GM23338 (cell line): ENCODE data around the gene R3HDM2. TPM values are rescaled to one million over a fixed set of nuclear protein-coding genes. Genes with fewer than 3 reads are reported as not detected.

Source experiments
- ATAC-seq: fragments of 200-7000 bp; cut with Tn5 transposase; 3 replicates; pipeline ENCODE4 v1.9.1; 2020
- DNase-seq: peaks from one replicate; pipeline ENCODE4 v3.0.0-alpha.2; 2015; ENCODE audit warnings: low spot score
- H2AFZ ChIP-seq: fragments of 200-600 bp; sonication (generic); 2 replicates; pipeline ENCODE4 v1.8.0; 2016; ENCODE audit warnings: antibody characterized with exemption, mild to moderate bottlenecking, moderate library complexity
- H3F3A ChIP-seq: fragments of 200-600 bp; sonication (generic); replicated peaks from 2 replicates; pipeline ENCODE4 v1.8.0; 2017; ENCODE audit warnings: antibody characterized with exemption, mixed run types, low read depth
- H3K27ac ChIP-seq: fragments of 200-600 bp; sonication (generic); 2 replicates; pipeline ENCODE4 v1.6.1; 2016; ENCODE audit warnings: low read depth
- H3K27me3 ChIP-seq: fragments of 200-600 bp; sonication (generic); 2 replicates; pipeline ENCODE4 v1.8.0; 2016; ENCODE audit warnings: mild to moderate bottlenecking, mixed run types, moderate library complexity; ENCODE audit not compliant: insufficient read depth
- H3K36me3 ChIP-seq: fragments of 200-600 bp; sonication (generic); 2 replicates; pipeline ENCODE4 v1.8.0; 2016; ENCODE audit warnings: mild to moderate bottlenecking; ENCODE audit not compliant: insufficient read depth
- H3K4me1 ChIP-seq: fragments of 200-600 bp; sonication (generic); 2 replicates; pipeline ENCODE4 v1.8.0; 2016; ENCODE audit warnings: mild to moderate bottlenecking, moderate library complexity; ENCODE audit not compliant: insufficient read depth
- H3K4me2 ChIP-seq: fragments of 200-600 bp; sonication (generic); 2 replicates; pipeline ENCODE4 v1.7.1; 2017; ENCODE audit warnings: mixed run types
- H3K4me3 ChIP-seq: fragments of 200-600 bp; sonication (generic); 2 replicates; pipeline ENCODE4 v1.6.1; 2016; ENCODE audit warnings: mixed run types
- H3K79me2 ChIP-seq: fragments of 200-600 bp; sonication (generic); replicated peaks from 2 replicates; pipeline ENCODE4 v1.8.0; 2017; ENCODE audit warnings: mild to moderate bottlenecking; ENCODE audit not compliant: insufficient read depth
- H3K9me2 ChIP-seq: fragments of 200-600 bp; sonication (generic); 2 replicates; pipeline ENCODE4 v1.8.0; 2017; ENCODE audit not compliant: insufficient read depth
- H4K20me1 ChIP-seq: fragments of 200-600 bp; sonication (generic); replicated peaks from 2 replicates; pipeline ENCODE4 v1.8.0; 2017; ENCODE audit warnings: mild to moderate bottlenecking; ENCODE audit not compliant: insufficient read depth
- H3K27ac Mint-ChIP-seq: 2 replicates; pipeline ENCODE4 v1.8.0; 2020; ENCODE audit warnings: inconsistent platforms, mild to moderate bottlenecking, moderate library complexity, mixed read lengths
- H3K27me3 Mint-ChIP-seq: 3 replicates; pipeline ENCODE4 v1.8.0; 2022; ENCODE audit warnings: low read depth, mild to moderate bottlenecking, moderate library complexity, mixed read lengths, inconsistent platforms; ENCODE audit not compliant: insufficient read depth, poor library complexity
- H3K36me3 Mint-ChIP-seq: 3 replicates; pipeline ENCODE4 v1.8.0; 2021; ENCODE audit warnings: low read depth, mild to moderate bottlenecking, inconsistent platforms, moderate library complexity, mixed read lengths
- H3K4me1 Mint-ChIP-seq: 3 replicates; pipeline ENCODE4 v1.8.0; 2020; ENCODE audit warnings: mild to moderate bottlenecking, inconsistent platforms, mixed read lengths
- H3K4me3 Mint-ChIP-seq: 3 replicates; pipeline ENCODE4 v1.8.0; 2021; ENCODE audit warnings: moderate library complexity, mild to moderate bottlenecking, inconsistent platforms, mixed read lengths
- H3K9me3 Mint-ChIP-seq: 3 replicates; pipeline ENCODE4 v1.8.0; 2020; ENCODE audit warnings: moderate library complexity, mild to moderate bottlenecking, inconsistent platforms, mixed read lengths
- CREB1 ChIP-seq: fragments of 250-450 bp; sonication (Bioruptor Pico); IDR thresholded peaks from 2 replicates; pipeline ENCODE4 v1.5.0; 2020; ENCODE audit warnings: low read depth, mild to moderate bottlenecking, moderate library complexity
- JUNB ChIP-seq: IDR thresholded peaks from one replicate; pipeline ENCODE4 v1.6.1; 2016; ENCODE audit warnings: antibody characterized with exemption; ENCODE audit not compliant: unreplicated experiment
- NANOG ChIP-seq: IDR thresholded peaks from 2 replicates; pipeline ENCODE4 v1.6.1; 2016; ENCODE audit warnings: antibody characterized with exemption, borderline replicate concordance
- POLR2AphosphoS5 ChIP-seq: IDR thresholded peaks from 2 replicates; pipeline ENCODE4 v1.6.1; 2016; ENCODE audit warnings: antibody characterized with exemption, low read depth
- ZNF114 ChIP-seq: fragments of 250-450 bp; sonication (Bioruptor Pico); IDR thresholded peaks from 2 replicates; pipeline ENCODE4 v1.5.0; 2020; ENCODE audit warnings: mild to moderate bottlenecking, moderate library complexity
- ZNF331 ChIP-seq: fragments of 250-450 bp; sonication (Bioruptor Pico); IDR thresholded peaks from 2 replicates; pipeline ENCODE4 v1.5.0; 2020; ENCODE audit warnings: low read depth, mild to moderate bottlenecking, moderate library complexity
- polyA plus RNA-seq: library from polyadenylated mRNA; unstranded; fragments of >200 nt; fragmentation: Nextera tagmentation; extraction: Ambion mirVana; gene quantifications from 2 replicates; pipeline ENCODE4 v1.2.1, GENCODE V29; 2016
- total RNA-seq: library from RNA; depleted of rRNA; stranded (reverse); fragments of >200 nt; shearing (Covaris generic); gene quantifications from 2 replicates; pipeline ENCODE4 v1.2.3, GENCODE V29; 2014
- TF ChIP-seq, protein P1 (sequence below): fragments of 250-450 bp; sonication (Bioruptor Pico); IDR thresholded peaks from 2 replicates; pipeline ENCODE4 v1.5.0; 2020; ENCODE audit warnings: mild to moderate bottlenecking, moderate library complexity
- TF ChIP-seq, protein P2 (sequence below): IDR thresholded peaks from one replicate; pipeline ENCODE4 v1.6.1; 2018; ENCODE audit warnings: antibody characterized with exemption; ENCODE audit not compliant: unreplicated experiment
- TF ChIP-seq, protein P3 (sequence below): IDR thresholded peaks from 2 replicates; pipeline ENCODE4 v1.6.1; 2016; ENCODE audit warnings: antibody characterized with exemption

Gene R3HDM2
- total and polyA plus RNA-seq, 2 experiments from 2014 or later, result 9.6 to 19.6 TPM

DNA sequence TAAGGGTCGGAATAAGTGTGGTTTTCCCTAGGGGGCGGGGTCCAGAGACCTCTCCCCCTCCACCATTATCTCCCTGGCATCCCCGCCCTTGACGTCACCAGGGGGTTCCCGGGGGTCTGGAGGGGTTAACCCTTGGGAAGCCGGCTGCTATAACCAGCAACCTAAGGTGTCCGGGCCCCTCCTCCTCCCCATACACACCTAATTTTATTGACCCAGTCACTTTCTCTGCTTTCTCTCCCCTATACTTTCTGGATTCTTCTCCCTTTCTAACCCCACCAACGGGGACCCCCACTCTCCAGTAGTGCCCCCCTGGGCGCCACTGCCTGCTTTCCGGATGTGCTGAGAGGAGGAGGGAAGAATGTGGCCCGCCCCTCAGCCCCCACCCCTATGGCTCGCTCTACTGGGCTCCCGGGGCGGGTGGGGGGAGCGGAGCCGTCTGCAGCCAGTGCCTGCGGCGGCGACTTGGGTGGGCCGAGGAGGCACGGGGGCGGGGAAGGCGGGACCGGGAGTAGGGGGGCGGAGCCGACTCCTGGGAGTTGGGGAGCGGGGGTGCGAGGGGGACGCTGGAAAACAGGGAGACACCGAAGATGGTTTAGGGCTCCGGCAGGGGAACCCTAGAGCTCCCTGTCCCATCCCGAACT is 30.6 kb upstream of the R3HDM2 start:
- Histone ChIP-seq H3K27me3 (no peaks in the 10 kb centered on the region), H3K4me1 (peaks cover 28% of the 10 kb centered on the region), H3K79me2 (peaks cover 23% of the 10 kb centered on the region), H4K20me1 (no peaks in the 10 kb centered on the region; the same call in 1 of the 2 replicates), H3K4me3 (peak overlapping the region; percentile 97), H2AFZ (peak overlapping the region; percentile 76; the same call in 1 of the 2 replicates), H3K9me2 (no peaks in the 10 kb centered on the region), H3K4me2 (peak overlapping the region; percentile 100), H3K36me3 (no peaks in the 10 kb centered on the region), H3K27ac (peak overlapping the region; percentile 100), H3F3A (peaks cover 25% of the 10 kb centered on the region)
- peaks cover 29% of the 10 kb centered on the region for H3K36me3 Mint-ChIP-seq
- TF ChIP-seq JUNB (no peak), ZNF114 (CRISPR knock-in tag) (no peak), ZNF331 (no peak), NANOG (no peak), CREB1 (CRISPR knock-in tag) (peak; percentile 91), POLR2AphosphoS5 (peak; percentile 3; the same call in 1 of the 2 replicates)
- TF ChIP-seq, protein P1, sequence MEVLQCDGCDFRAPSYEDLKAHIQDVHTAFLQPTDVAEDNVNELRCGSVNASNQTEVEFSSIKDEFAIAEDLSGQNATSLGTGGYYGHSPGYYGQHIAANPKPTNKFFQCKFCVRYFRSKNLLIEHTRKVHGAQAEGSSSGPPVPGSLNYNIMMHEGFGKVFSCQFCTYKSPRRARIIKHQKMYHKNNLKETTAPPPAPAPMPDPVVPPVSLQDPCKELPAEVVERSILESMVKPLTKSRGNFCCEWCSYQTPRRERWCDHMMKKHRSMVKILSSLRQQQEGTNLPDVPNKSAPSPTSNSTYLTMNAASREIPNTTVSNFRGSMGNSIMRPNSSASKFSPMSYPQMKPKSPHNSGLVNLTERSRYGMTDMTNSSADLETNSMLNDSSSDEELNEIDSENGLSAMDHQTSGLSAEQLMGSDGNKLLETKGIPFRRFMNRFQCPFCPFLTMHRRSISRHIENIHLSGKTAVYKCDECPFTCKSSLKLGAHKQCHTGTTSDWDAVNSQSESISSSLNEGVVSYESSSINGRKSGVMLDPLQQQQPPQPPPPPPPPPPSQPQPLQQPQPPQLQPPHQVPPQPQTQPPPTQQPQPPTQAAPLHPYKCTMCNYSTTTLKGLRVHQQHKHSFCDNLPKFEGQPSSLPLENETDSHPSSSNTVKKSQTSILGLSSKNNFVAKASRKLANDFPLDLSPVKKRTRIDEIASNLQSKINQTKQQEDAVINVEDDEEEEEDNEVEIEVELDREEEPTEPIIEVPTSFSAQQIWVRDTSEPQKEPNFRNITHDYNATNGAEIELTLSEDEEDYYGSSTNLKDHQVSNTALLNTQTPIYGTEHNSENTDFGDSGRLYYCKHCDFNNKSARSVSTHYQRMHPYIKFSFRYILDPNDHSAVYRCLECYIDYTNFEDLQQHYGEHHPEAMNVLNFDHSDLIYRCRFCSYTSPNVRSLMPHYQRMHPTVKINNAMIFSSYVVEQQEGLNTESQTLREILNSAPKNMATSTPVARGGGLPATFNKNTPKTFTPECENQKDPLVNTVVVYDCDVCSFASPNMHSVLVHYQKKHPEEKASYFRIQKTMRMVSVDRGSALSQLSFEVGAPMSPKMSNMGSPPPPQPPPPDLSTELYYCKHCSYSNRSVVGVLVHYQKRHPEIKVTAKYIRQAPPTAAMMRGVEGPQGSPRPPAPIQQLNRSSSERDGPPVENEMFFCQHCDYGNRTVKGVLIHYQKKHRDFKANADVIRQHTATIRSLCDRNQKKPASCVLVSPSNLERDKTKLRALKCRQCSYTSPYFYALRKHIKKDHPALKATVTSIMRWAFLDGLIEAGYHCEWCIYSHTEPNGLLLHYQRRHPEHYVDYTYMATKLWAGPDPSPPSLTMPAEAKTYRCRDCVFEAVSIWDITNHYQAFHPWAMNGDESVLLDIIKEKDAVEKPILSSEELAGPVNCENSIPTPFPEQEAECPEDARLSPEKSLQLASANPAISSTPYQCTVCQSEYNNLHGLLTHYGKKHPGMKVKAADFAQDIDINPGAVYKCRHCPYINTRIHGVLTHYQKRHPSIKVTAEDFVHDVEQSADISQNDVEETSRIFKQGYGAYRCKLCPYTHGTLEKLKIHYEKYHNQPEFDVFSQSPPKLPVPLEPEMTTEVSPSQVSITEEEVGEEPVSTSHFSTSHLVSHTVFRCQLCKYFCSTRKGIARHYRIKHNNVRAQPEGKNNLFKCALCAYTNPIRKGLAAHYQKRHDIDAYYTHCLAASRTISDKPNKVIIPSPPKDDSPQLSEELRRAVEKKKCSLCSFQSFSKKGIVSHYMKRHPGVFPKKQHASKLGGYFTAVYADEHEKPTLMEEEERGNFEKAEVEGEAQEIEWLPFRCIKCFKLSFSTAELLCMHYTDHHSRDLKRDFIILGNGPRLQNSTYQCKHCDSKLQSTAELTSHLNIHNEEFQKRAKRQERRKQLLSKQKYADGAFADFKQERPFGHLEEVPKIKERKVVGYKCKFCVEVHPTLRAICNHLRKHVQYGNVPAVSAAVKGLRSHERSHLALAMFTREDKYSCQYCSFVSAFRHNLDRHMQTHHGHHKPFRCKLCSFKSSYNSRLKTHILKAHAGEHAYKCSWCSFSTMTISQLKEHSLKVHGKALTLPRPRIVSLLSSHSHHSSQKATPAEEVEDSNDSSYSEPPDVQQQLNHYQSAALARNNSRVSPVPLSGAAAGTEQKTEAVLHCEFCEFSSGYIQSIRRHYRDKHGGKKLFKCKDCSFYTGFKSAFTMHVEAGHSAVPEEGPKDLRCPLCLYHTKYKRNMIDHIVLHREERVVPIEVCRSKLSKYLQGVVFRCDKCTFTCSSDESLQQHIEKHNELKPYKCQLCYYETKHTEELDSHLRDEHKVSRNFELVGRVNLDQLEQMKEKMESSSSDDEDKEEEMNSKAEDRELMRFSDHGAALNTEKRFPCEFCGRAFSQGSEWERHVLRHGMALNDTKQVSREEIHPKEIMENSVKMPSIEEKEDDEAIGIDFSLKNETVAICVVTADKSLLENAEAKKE (CRISPR knock-in tag), result no peak
- TF ChIP-seq, protein P2, sequence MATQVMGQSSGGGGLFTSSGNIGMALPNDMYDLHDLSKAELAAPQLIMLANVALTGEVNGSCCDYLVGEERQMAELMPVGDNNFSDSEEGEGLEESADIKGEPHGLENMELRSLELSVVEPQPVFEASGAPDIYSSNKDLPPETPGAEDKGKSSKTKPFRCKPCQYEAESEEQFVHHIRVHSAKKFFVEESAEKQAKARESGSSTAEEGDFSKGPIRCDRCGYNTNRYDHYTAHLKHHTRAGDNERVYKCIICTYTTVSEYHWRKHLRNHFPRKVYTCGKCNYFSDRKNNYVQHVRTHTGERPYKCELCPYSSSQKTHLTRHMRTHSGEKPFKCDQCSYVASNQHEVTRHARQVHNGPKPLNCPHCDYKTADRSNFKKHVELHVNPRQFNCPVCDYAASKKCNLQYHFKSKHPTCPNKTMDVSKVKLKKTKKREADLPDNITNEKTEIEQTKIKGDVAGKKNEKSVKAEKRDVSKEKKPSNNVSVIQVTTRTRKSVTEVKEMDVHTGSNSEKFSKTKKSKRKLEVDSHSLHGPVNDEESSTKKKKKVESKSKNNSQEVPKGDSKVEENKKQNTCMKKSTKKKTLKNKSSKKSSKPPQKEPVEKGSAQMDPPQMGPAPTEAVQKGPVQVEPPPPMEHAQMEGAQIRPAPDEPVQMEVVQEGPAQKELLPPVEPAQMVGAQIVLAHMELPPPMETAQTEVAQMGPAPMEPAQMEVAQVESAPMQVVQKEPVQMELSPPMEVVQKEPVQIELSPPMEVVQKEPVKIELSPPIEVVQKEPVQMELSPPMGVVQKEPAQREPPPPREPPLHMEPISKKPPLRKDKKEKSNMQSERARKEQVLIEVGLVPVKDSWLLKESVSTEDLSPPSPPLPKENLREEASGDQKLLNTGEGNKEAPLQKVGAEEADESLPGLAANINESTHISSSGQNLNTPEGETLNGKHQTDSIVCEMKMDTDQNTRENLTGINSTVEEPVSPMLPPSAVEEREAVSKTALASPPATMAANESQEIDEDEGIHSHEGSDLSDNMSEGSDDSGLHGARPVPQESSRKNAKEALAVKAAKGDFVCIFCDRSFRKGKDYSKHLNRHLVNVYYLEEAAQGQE, result no peak
- TF ChIP-seq, protein P3, sequence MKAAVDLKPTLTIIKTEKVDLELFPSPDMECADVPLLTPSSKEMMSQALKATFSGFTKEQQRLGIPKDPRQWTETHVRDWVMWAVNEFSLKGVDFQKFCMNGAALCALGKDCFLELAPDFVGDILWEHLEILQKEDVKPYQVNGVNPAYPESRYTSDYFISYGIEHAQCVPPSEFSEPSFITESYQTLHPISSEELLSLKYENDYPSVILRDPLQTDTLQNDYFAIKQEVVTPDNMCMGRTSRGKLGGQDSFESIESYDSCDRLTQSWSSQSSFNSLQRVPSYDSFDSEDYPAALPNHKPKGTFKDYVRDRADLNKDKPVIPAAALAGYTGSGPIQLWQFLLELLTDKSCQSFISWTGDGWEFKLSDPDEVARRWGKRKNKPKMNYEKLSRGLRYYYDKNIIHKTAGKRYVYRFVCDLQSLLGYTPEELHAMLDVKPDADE, result no peak
- DNase-seq (peak; percentile 95), ATAC-seq (peak; percentile 37)
- peak overlapping the region; percentile 99 for H3K27ac Mint-ChIP-seq
- peaks cover 36% of the 10 kb centered on the region for H3K27me3 Mint-ChIP-seq
- peaks cover 38% of the 10 kb centered on the region for H3K4me1 Mint-ChIP-seq
- peak overlapping the region; percentile 82 for H3K4me3 Mint-ChIP-seq
- no peaks in the 10 kb centered on the region; the same call in 2 of the 3 replicates for H3K9me3 Mint-ChIP-seq
